Neural cell (in vitro differentiated cells): ENCODE measurements around the gene PTPRN2.

Source experiments
- CTCF ChIP-seq: fragments of 450-650 bp; IDR thresholded peaks from 2 replicates; pipeline ENCODE4 v1.5.1; 2014; ENCODE audit warnings: antibody characterized with exemption, mild to moderate bottlenecking, moderate library complexity; ENCODE audit not compliant: poor library complexity, severe bottlenecking
- EP300 ChIP-seq: fragments of 450-650 bp; conservative IDR thresholded peaks from 2 replicates; pipeline ENCODE4 v1.6.1; 2014; ENCODE audit warnings: antibody characterized with exemption, mild to moderate bottlenecking, moderate library complexity; ENCODE audit not compliant: poor library complexity, severe bottlenecking
- SMC3 ChIP-seq: fragments of 450-650 bp; conservative IDR thresholded peaks from 2 replicates; pipeline ENCODE4 v1.6.1; 2014; ENCODE audit warnings: antibody characterized with exemption, mild to moderate bottlenecking, moderate library complexity; ENCODE audit not compliant: poor library complexity

DNA sequence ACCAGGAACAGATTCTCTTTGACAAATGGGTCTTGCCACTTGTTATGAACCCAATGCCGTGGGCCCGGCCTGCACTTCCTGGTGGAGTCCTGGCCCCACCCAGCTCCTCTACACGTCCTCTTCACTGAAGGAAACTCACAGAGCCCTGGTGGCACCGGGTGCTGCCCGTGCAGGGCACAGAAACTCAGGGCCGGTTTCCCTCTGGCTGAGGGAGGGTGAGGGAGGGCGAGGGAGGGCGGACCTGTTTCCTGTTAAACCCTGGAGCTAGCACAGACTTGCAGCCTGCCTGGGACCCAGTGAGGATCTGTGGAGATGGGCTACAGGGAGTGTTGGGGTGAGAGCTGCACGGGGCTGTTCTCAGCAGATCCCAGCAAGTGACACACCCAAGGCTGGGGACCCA is 596.3 kb downstream of the PTPRN2 start:
- TF ChIP-seq CTCF = no peak
- TF ChIP-seq EP300 = no peak
- no peak for TF ChIP-seq SMC3
